H1 (cell line): Measurements from ENCODE around the gene ROBO2. TPM values are rescaled to one million over a fixed set of nuclear protein-coding genes. Genes with fewer than 3 reads are reported as not detected.

Source experiments
- BRCA1 ChIP-seq: IDR thresholded peaks from 2 replicates; pipeline ENCODE4 v1.6.1; 2012; ENCODE audit warnings: low read depth, low read length, improper control_type of control experiment
- CEBPB ChIP-seq: IDR thresholded peaks from 2 replicates; pipeline ENCODE4 v1.6.1; 2012; ENCODE audit warnings: low read depth, low read length
- polyA plus RNA-seq, 7 experiments: library from polyadenylated mRNA; depleted of rRNA in 3 of 7; stranded (reverse) in 5 of 7; unstranded in 2 of 7; fragments of >200 nt in 5 of 7; fragments of 200-250 nt in 2 of 7; gene quantifications; 1 replicate in 5 of 7; 2 replicates in 1 of 7; 4 replicates in 1 of 7; pipeline versions ENCODE4 v1.2.1 to v1.2.3, GENCODE V29; 2011 to 2013; ENCODE audit warnings: missing spikeins in 2 of 7, mixed read lengths in 2 of 7
- total RNA-seq: library from RNA; stranded (reverse); fragmentation: NEBNext Ultra II Directional; extraction: Animal tissue kit (Norgen Biotek cat#: 25700); gene quantifications from 2 replicates; pipeline ENCODE4 v1.2.1, GENCODE V29; 2021
- TF ChIP-seq, protein P1 (sequence below): IDR thresholded peaks from 2 replicates; pipeline ENCODE4 v1.6.1; 2011; ENCODE audit warnings: low read length, improper control_type of control experiment

ROBO2 gene
- total and polyA plus RNA-seq, 2 of the 8 experiments (the other 6 are each of a cell fraction or from before 2014, with no cell fraction given), result 1.5 to 2.9 TPM

- no peak for TF ChIP-seq BRCA1
- no peak for TF ChIP-seq CEBPB
- TF ChIP-seq, protein P1, sequence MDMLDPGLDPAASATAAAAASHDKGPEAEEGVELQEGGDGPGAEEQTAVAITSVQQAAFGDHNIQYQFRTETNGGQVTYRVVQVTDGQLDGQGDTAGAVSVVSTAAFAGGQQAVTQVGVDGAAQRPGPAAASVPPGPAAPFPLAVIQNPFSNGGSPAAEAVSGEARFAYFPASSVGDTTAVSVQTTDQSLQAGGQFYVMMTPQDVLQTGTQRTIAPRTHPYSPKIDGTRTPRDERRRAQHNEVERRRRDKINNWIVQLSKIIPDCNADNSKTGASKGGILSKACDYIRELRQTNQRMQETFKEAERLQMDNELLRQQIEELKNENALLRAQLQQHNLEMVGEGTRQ, result no peak
- TF ChIP-seq, all 59 proteins: peak for 0
Measured at GRCh38 chr3:77549034-77549433, 509.1 kb downstream of the ROBO2 start (continued).
